OCI-LY7 (cell line): ENCODE data around the gene LACRT.

Experiments
- CTCF ChIP-seq: fragments of 200-600 bp; sonication (generic); conservative IDR thresholded peaks from 2 replicates; pipeline ENCODE4 v1.5.1; 2014; ENCODE audit warnings: mild to moderate bottlenecking, antibody characterized with exemption, low read length, moderate library complexity, mixed read lengths
- EZH2phosphoT487 ChIP-seq: fragments of 200-600 bp; sonication (generic); IDR thresholded peaks from 2 replicates; pipeline ENCODE4 v1.6.1; 2018; ENCODE audit warnings: low read depth, borderline replicate concordance, mild to moderate bottlenecking, mixed run types, antibody characterized with exemption, low read length, moderate library complexity, mixed read lengths

GRCh38 chr12:54628186-54628846, 6.4 kb downstream of the LACRT start:
- TF ChIP-seq CTCF (no peak), EZH2phosphoT487 (no peak)
